Measurements from ENCODE around the gene DISP1.
A peak's percentile ranks its signal among the peaks of the same experiment; 100 is the strongest.

DISP1 gene

GRCh38 chr1:222792744-222793143, 22.1 kb upstream of the DISP1 start:
- peak; percentile 48 for TF ChIP-seq CTCF (IDR thresholded peaks at IDR 0.05; ENCODE audit: low read length, missing control alignments)
- H3K4me3 ChIP-seq (replicated peaks; ENCODE audit: low read depth, low read length) = no peak overlapping the region
- DNase-seq (ENCODE audit: low read depth) = peak; percentile 57

GRCh38 chr1:222794656-222795474, 20.0 kb upstream of the DISP1 start:
- TF ChIP-seq CTCF (IDR thresholded peaks at IDR 0.05; ENCODE audit: low read length, missing control alignments) = peak; percentile 5
- no peak overlapping the region for H3K4me3 ChIP-seq (replicated peaks; ENCODE audit: low read depth, low read length)
- DNase-seq (ENCODE audit: low read depth) = no peak

GRCh38 chr1:222798116-222798515, 16.7 kb upstream of the DISP1 start:
- peak; percentile 62 for DNase-seq (ENCODE audit: low read depth)

GRCh38 chr1:222798975-222799374, 15.9 kb upstream of the DISP1 start:
- no peak for DNase-seq (ENCODE audit: low read depth)
- no peak overlapping the region for H3K4me3 ChIP-seq (replicated peaks; ENCODE audit: low read depth, low read length)
- no peak for TF ChIP-seq CTCF (IDR thresholded peaks at IDR 0.05; ENCODE audit: low read length, missing control alignments)

More at GRCh38 chr1:222798116-222798515, 16.7 kb upstream of the DISP1 start:
- no peak overlapping the region for H3K4me3 ChIP-seq (replicated peaks; ENCODE audit: low read depth, low read length)
- no peak for TF ChIP-seq CTCF (IDR thresholded peaks at IDR 0.05; ENCODE audit: low read length, missing control alignments)

GRCh38 chr1:222801067-222801466, 13.8 kb upstream of the DISP1 start:
- no peak overlapping the region for H3K4me3 ChIP-seq (replicated peaks; ENCODE audit: low read depth, low read length)
- TF ChIP-seq CTCF (IDR thresholded peaks at IDR 0.05; ENCODE audit: low read length, missing control alignments) = no peak
- DNase-seq (ENCODE audit: low read depth) = no peak

GRCh38 chr1:222811671-222812070, 3.2 kb upstream of the DISP1 start:
- no peak overlapping the region for H3K4me3 ChIP-seq (replicated peaks; ENCODE audit: low read depth, low read length)
- TF ChIP-seq CTCF (IDR thresholded peaks at IDR 0.05; ENCODE audit: low read length, missing control alignments) = no peak
- no peak for DNase-seq (ENCODE audit: low read depth)
